WTC11 (cell line): ENCODE results near the gene GAK. TPM values are rescaled to one million over a fixed set of nuclear protein-coding genes. Genes with fewer than 3 reads are reported as not detected.

Experiments
- ATAC-seq: fragments of 200-7000 bp; cut with Tn5 transposase; 2 replicates; pipeline ENCODE4 v1.10.0; 2021; ENCODE audit warnings: mild to moderate bottlenecking, moderate library complexity
- CTCF ChIA-PET: fragments of 300-600 bp; sonication (Branson Sonifier 250); formaldehyde crosslinking; loops from one replicate; lab custom pipeline; 2021; ENCODE audit warnings: antibody characterized with exemption; lab: Charles Lee
- POLR2A ChIA-PET: fragments of 350-600 bp; sonication (Branson Sonifier 250); formaldehyde crosslinking; loops from one replicate; lab custom pipeline; 2021; ENCODE audit warnings: antibody characterized with exemption; lab: Charles Lee
- DNase-seq: peaks from one replicate; pipeline ENCODE4 v3.0.0; 2021; ENCODE audit warnings: low spot score
- H3K27ac Mint-ChIP-seq: 2 replicates; pipeline ENCODE4 v1.8.0; 2021; ENCODE audit warnings: mixed read lengths
- H3K27me3 Mint-ChIP-seq: 2 replicates; pipeline ENCODE4 v1.8.0; 2021; ENCODE audit warnings: low read depth, mild to moderate bottlenecking, moderate library complexity, mixed read lengths
- H3K36me3 Mint-ChIP-seq: 2 replicates; pipeline ENCODE4 v1.8.0; 2021; ENCODE audit warnings: mixed read lengths
- H3K4me1 Mint-ChIP-seq: 2 replicates; pipeline ENCODE4 v1.8.0; 2022; ENCODE audit warnings: mixed read lengths
- H3K4me3 Mint-ChIP-seq: 2 replicates; pipeline ENCODE4 v1.8.0; 2021; ENCODE audit warnings: mild to moderate bottlenecking, moderate library complexity, mixed read lengths
- H3K9me3 Mint-ChIP-seq: 2 replicates; pipeline ENCODE4 v1.8.0; 2021; ENCODE audit warnings: mixed read lengths
- ATF2 ChIP-seq: sonication (generic); formaldehyde crosslinking; IDR thresholded peaks from 2 replicates; pipeline ENCODE4 v1.8.1; 2022; ENCODE audit warnings: low read depth, missing genetic modification reagents, borderline replicate concordance
- CBFB ChIP-seq: sonication (generic); formaldehyde crosslinking; IDR thresholded peaks from 2 replicates; pipeline ENCODE4 v1.8.1; 2022; ENCODE audit warnings: mild to moderate bottlenecking, low read depth, missing genetic modification reagents
- EMX1 ChIP-seq: fragments of 250-450 bp; sonication (Bioruptor Pico); IDR thresholded peaks from 2 replicates; pipeline ENCODE4 v1.8.0; 2021; ENCODE audit warnings: mild to moderate bottlenecking
- ESRRA ChIP-seq: sonication (generic); formaldehyde crosslinking; IDR thresholded peaks from 2 replicates; pipeline ENCODE4 v1.8.1; 2022; ENCODE audit warnings: mild to moderate bottlenecking, missing genetic modification reagents, borderline replicate concordance
- FOXP1 ChIP-seq: sonication (generic); formaldehyde crosslinking; IDR thresholded peaks from 2 replicates; pipeline ENCODE4 v1.8.0; 2022; ENCODE audit warnings: missing genetic modification reagents, mild to moderate bottlenecking, moderate library complexity, borderline replicate concordance
- GABPB1 ChIP-seq: sonication (generic); formaldehyde crosslinking; IDR thresholded peaks from 2 replicates; pipeline ENCODE4 v1.8.1; 2023; ENCODE audit warnings: mild to moderate bottlenecking, missing genetic modification reagents
- KAT7 ChIP-seq: sonication (generic); formaldehyde crosslinking; IDR thresholded peaks from 2 replicates; pipeline ENCODE4 v1.8.1; 2023; ENCODE audit warnings: missing genetic modification reagents, mild to moderate bottlenecking, borderline replicate concordance
- NFE2L1 ChIP-seq: sonication (generic); formaldehyde crosslinking; IDR thresholded peaks from 2 replicates; pipeline ENCODE4 v1.8.1; 2023; ENCODE audit warnings: missing genetic modification reagents
- NR3C1 ChIP-seq: sonication (generic); formaldehyde crosslinking; conservative IDR thresholded peaks from 2 replicates; pipeline ENCODE4 v1.8.1; 2023; ENCODE audit warnings: low read depth, mild to moderate bottlenecking, missing genetic modification reagents
- SOX15 ChIP-seq: fragments of 250-450 bp; sonication (Bioruptor Pico); IDR thresholded peaks from 2 replicates; pipeline ENCODE4 v1.9.0; 2021; ENCODE audit warnings: mild to moderate bottlenecking
- ZNF121 ChIP-seq: sonication (generic); formaldehyde crosslinking; IDR thresholded peaks from 2 replicates; pipeline ENCODE4 v1.8.0; 2023; ENCODE audit warnings: missing genetic modification reagents
- total RNA-seq: library from RNA; stranded (reverse); gene quantifications from 3 replicates; pipeline ENCODE4 v1.2.3, GENCODE V29; 2021
- TF ChIP-seq, protein P1 (sequence below): sonication (generic); formaldehyde crosslinking; IDR thresholded peaks from 2 replicates; pipeline ENCODE4 v1.8.1; 2023; ENCODE audit warnings: mild to moderate bottlenecking, moderate library complexity, missing genetic modification reagents
- TF ChIP-seq, protein P2 (sequence below): sonication (generic); formaldehyde crosslinking; IDR thresholded peaks from 2 replicates; pipeline ENCODE4 v1.8.0; 2022; ENCODE audit warnings: missing genetic modification reagents
- TF ChIP-seq, protein P3 (sequence below): sonication (generic); formaldehyde crosslinking; IDR thresholded peaks from 2 replicates; pipeline ENCODE4 v1.8.1; 2023; ENCODE audit warnings: mild to moderate bottlenecking, missing genetic modification reagents

Gene GAK
- total RNA-seq, 1 experiment from 2014 or later = 121 TPM

DNA sequence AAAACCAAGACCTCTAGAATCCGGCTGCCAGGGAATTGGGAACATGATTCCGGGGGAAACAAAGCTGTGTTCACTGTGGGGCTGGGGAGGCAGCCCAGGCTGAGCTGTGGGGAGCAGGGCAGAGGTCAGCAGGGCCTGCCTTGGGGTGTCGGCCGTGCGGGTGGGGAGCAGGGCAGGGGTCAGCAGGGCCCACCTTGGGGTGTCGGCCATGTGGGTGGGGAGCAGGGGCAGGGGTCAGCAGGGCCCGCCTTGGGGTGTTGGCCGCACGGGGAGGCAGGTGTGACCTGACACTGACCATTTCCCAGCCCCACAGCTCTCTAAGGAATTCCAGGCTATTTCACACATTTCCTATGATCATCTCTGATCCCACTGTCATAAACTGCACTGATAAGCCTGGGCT lies 60.6 kb downstream of the GAK start:
- no peaks in the 10 kb centered on the region for H3K27me3 Mint-ChIP-seq
- H3K9me3 Mint-ChIP-seq = peaks cover 15% of the 10 kb centered on the region
- H3K27ac Mint-ChIP-seq = no peak overlapping the region
- ATAC-seq (no peak), DNase-seq (no peak)
- no peaks in the 10 kb centered on the region for H3K4me1 Mint-ChIP-seq
- CTCF ChIA-PET = no interaction called here
- peaks cover 29% of the 10 kb centered on the region for H3K36me3 Mint-ChIP-seq
- TF ChIP-seq NFE2L1 (no peak), GABPB1 (CRISPR knock-in tag) (no peak), FOXP1 (CRISPR knock-in tag) (no peak), EMX1 (CRISPR knock-in tag) (no peak), ZNF121 (CRISPR knock-in tag) (no peak), CBFB (CRISPR knock-in tag) (no peak), SOX15 (CRISPR knock-in tag) (no peak)
- TF ChIP-seq, protein P1, sequence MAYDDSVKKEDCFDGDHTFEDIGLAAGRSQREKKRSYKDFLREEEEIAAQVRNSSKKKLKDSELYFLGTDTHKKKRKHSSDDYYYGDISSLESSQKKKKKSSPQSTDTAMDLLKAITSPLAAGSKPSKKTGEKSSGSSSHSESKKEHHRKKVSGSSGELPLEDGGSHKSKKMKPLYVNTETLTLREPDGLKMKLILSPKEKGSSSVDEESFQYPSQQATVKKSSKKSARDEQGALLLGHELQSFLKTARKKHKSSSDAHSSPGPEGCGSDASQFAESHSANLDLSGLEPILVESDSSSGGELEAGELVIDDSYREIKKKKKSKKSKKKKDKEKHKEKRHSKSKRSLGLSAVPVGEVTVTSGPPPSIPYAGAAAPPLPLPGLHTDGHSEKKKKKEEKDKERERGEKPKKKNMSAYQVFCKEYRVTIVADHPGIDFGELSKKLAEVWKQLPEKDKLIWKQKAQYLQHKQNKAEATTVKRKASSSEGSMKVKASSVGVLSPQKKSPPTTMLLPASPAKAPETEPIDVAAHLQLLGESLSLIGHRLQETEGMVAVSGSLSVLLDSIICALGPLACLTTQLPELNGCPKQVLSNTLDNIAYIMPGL = no peak
- TF ChIP-seq, all 79 proteins: peak for 0
- H3K4me3 Mint-ChIP-seq = no peak overlapping the region
- POLR2A ChIA-PET = no interaction called here

DNA sequence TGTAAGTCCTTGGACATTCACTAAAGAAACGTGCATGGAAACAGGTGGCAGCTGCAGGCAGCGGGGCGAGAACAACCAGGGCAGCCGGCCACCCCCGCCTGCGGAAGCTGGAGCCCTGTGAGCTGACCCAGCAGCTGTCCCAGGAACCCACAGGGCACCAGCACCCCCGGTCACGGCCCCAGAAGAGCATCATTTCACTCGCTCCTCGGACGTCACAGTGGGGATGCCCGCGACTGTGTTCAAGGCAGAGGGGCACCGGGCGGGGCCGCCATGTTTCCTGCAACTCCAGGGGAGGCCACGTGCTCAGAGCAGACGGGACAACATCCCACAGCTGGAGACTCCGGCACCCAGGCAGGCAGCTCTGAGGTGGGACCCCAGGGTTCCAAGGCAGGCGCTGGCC lies 61.2 kb downstream of the GAK start:
- ChIA-PET POLR2A (no interaction called here), CTCF (no interaction called here)
- H3K36me3 Mint-ChIP-seq = peaks cover 29% of the 10 kb centered on the region

More for the DNA sequence above, 61.2 kb downstream of the GAK start:
- peaks cover 15% of the 10 kb centered on the region for H3K9me3 Mint-ChIP-seq
- H3K4me1 Mint-ChIP-seq = no peaks in the 10 kb centered on the region
- no peak for ATAC-seq
- no peak overlapping the region for H3K4me3 Mint-ChIP-seq
- no peaks in the 10 kb centered on the region for H3K27me3 Mint-ChIP-seq
- H3K27ac Mint-ChIP-seq = no peak overlapping the region
- no peak for TF ChIP-seq ESRRA (CRISPR knock-in tag)
- no peak for TF ChIP-seq KAT7 (CRISPR knock-in tag)
- no peak for TF ChIP-seq ATF2 (CRISPR knock-in tag)
- TF ChIP-seq, protein P2, sequence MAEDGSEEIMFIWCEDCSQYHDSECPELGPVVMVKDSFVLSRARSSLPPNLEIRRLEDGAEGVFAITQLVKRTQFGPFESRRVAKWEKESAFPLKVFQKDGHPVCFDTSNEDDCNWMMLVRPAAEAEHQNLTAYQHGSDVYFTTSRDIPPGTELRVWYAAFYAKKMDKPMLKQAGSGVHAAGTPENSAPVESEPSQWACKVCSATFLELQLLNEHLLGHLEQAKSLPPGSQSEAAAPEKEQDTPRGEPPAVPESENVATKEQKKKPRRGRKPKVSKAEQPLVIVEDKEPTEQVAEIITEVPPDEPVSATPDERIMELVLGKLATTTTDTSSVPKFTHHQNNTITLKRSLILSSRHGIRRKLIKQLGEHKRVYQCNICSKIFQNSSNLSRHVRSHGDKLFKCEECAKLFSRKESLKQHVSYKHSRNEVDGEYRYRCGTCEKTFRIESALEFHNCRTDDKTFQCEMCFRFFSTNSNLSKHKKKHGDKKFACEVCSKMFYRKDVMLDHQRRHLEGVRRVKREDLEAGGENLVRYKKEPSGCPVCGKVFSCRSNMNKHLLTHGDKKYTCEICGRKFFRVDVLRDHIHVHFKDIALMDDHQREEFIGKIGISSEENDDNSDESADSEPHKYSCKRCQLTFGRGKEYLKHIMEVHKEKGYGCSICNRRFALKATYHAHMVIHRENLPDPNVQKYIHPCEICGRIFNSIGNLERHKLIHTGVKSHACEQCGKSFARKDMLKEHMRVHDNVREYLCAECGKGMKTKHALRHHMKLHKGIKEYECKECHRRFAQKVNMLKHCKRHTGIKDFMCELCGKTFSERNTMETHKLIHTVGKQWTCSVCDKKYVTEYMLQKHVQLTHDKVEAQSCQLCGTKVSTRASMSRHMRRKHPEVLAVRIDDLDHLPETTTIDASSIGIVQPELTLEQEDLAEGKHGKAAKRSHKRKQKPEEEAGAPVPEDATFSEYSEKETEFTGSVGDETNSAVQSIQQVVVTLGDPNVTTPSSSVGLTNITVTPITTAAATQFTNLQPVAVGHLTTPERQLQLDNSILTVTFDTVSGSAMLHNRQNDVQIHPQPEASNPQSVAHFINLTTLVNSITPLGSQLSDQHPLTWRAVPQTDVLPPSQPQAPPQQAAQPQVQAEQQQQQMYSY = no peak
- TF ChIP-seq CBFB (CRISPR knock-in tag) = no peak
- TF ChIP-seq, protein P3, sequence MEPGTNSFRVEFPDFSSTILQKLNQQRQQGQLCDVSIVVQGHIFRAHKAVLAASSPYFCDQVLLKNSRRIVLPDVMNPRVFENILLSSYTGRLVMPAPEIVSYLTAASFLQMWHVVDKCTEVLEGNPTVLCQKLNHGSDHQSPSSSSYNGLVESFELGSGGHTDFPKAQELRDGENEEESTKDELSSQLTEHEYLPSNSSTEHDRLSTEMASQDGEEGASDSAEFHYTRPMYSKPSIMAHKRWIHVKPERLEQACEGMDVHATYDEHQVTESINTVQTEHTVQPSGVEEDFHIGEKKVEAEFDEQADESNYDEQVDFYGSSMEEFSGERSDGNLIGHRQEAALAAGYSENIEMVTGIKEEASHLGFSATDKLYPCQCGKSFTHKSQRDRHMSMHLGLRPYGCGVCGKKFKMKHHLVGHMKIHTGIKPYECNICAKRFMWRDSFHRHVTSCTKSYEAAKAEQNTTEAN (CRISPR knock-in tag) = no peak
- no peak for TF ChIP-seq NR3C1 (CRISPR knock-in tag)
- no peak for DNase-seq
